HUES64 (cell line): ENCODE measurements around the gene LPP.

ENCODE experiments used
- H3K27ac ChIP-seq: 2 replicates; pipeline ENCODE4 v1.7.0; 2013; ENCODE audit warnings: low read depth, low read length, inconsistent platforms
- H3K27me3 ChIP-seq: 2 replicates; pipeline ENCODE4 v1.6.1; 2013; ENCODE audit warnings: mild to moderate bottlenecking, low read length; ENCODE audit not compliant: insufficient read depth
- H3K36me3 ChIP-seq: 2 replicates; pipeline ENCODE4 v1.6.1; 2013; ENCODE audit warnings: mild to moderate bottlenecking, low read length; ENCODE audit not compliant: insufficient read depth
- H3K4me1 ChIP-seq: 2 replicates; pipeline ENCODE4 v1.6.1; 2013; ENCODE audit warnings: mild to moderate bottlenecking, low read length, moderate library complexity; ENCODE audit not compliant: insufficient read depth
- H3K4me3 ChIP-seq: 2 replicates; pipeline ENCODE4 v1.5.1; 2013; ENCODE audit warnings: mild to moderate bottlenecking, low read length, moderate library complexity
- H3K9ac ChIP-seq: 2 replicates; pipeline ENCODE4 v1.6.1; 2013; ENCODE audit warnings: mild to moderate bottlenecking, low read depth, low read length
- H3K9me3 ChIP-seq: 2 replicates; pipeline ENCODE4 v1.6.1; 2013; ENCODE audit warnings: low read depth, low read length; ENCODE audit not compliant: insufficient read depth
- WGBS: fragments of 150-250, 120-280 bp; methylation state at CpG from one replicate; pipeline ENCODE4 v1.1.7; 2013; ENCODE audit warnings: missing lambda C conversion rate; 5-methylcytosine and 5-hydroxymethylcytosine counted together

LPP gene

GRCh38 chr3:188264226-188265207 is 110.6 kb downstream of the LPP start:
- no peak overlapping the region for H3K9ac ChIP-seq

GRCh38 chr3:188266562-188267274 is 112.8 kb downstream of the LPP start:
- WGBS = 92% methylated on average over 10 of the region's 10 CpGs
- Histone ChIP-seq H3K27ac (peak overlapping the region; percentile 38; the same call in 1 of the 2 replicates), H3K4me3 (no peak overlapping the region), H3K4me1 (peaks cover 75% of the 10 kb centered on the region), H3K9ac (no peak overlapping the region), H3K27me3 (no peaks in the 10 kb centered on the region), H3K9me3 (no peaks in the 10 kb centered on the region), H3K36me3 (no peaks in the 10 kb centered on the region)

More at GRCh38 chr3:188264226-188265207, 110.6 kb downstream of the LPP start:
- Histone ChIP-seq H3K27ac (no peak overlapping the region), H3K9me3 (no peaks in the 10 kb centered on the region), H3K4me1 (peaks cover 54% of the 10 kb centered on the region), H3K4me3 (no peak overlapping the region), H3K27me3 (no peaks in the 10 kb centered on the region), H3K36me3 (no peaks in the 10 kb centered on the region)
- 82% methylated on average over 7 of the region's 7 CpGs for WGBS

GRCh38 chr3:188267790-188268335 is 113.9 kb downstream of the LPP start:
- Histone ChIP-seq H3K4me3 (no peak overlapping the region), H3K27me3 (no peaks in the 10 kb centered on the region), H3K9me3 (no peaks in the 10 kb centered on the region), H3K9ac (no peak overlapping the region), H3K27ac (peak overlapping the region; percentile 65), H3K36me3 (no peaks in the 10 kb centered on the region), H3K4me1 (peaks cover 81% of the 10 kb centered on the region)
- 71% methylated on average over 6 of the region's 7 CpGs for WGBS

- H3K9ac ChIP-seq = no peak overlapping the region; the same call in 1 of the 2 replicates
- 92% methylated on average over 5 of the region's 5 CpGs for WGBS
- no peak overlapping the region for H3K4me3 ChIP-seq
- H3K36me3 ChIP-seq = no peaks in the 10 kb centered on the region
- H3K27ac ChIP-seq = peak overlapping the region; percentile 59
- no peaks in the 10 kb centered on the region for H3K27me3 ChIP-seq
- peaks cover 84% of the 10 kb centered on the region for H3K4me1 ChIP-seq
- no peaks in the 10 kb centered on the region for H3K9me3 ChIP-seq
Measured at GRCh38 chr3:188268336-188268735, 114.4 kb downstream of the LPP start.

GRCh38 chr3:188269040-188269439 is 115.1 kb downstream of the LPP start:
- no peak overlapping the region; the same call in 1 of the 2 replicates for H3K27ac ChIP-seq
- WGBS = 100% methylated on average over 1 of the region's 4 CpGs

GRCh38 chr3:188270423-188270972 is 116.5 kb downstream of the LPP start:
- 91% methylated on average over 3 of the region's 3 CpGs for WGBS
- Histone ChIP-seq H3K4me3 (no peak overlapping the region), H3K9me3 (no peaks in the 10 kb centered on the region), H3K9ac (peak overlapping the region; percentile 40; the same call in 1 of the 2 replicates), H3K36me3 (no peaks in the 10 kb centered on the region), H3K27me3 (no peaks in the 10 kb centered on the region), H3K4me1 (peaks cover 65% of the 10 kb centered on the region), H3K27ac (peak overlapping the region; percentile 82)

More at GRCh38 chr3:188269040-188269439, 115.1 kb downstream of the LPP start:
- Histone ChIP-seq H3K9ac (no peak overlapping the region), H3K4me1 (peaks cover 79% of the 10 kb centered on the region), H3K36me3 (no peaks in the 10 kb centered on the region), H3K9me3 (no peaks in the 10 kb centered on the region), H3K27me3 (no peaks in the 10 kb centered on the region), H3K4me3 (no peak overlapping the region)

- H3K9me3 ChIP-seq = no peaks in the 10 kb centered on the region
- no peak overlapping the region for H3K4me3 ChIP-seq
- H3K4me1 ChIP-seq = peaks cover 66% of the 10 kb centered on the region
- no peaks in the 10 kb centered on the region for H3K27me3 ChIP-seq
- no peaks in the 10 kb centered on the region for H3K36me3 ChIP-seq
- H3K27ac ChIP-seq = peak overlapping the region; percentile 82
- WGBS = 91% methylated on average over 5 of the region's 5 CpGs
- no peak overlapping the region for H3K9ac ChIP-seq
Measured at GRCh38 chr3:188271226-188271914, 117.4 kb downstream of the LPP start.

- Histone ChIP-seq H3K4me3 (no peak overlapping the region), H3K4me1 (peaks cover 55% of the 10 kb centered on the region), H3K9ac (no peak overlapping the region), H3K27me3 (no peaks in the 10 kb centered on the region), H3K27ac (no peak overlapping the region), H3K36me3 (no peaks in the 10 kb centered on the region), H3K9me3 (no peaks in the 10 kb centered on the region)
- 93% methylated on average over 9 of the region's 12 CpGs for WGBS
Measured at GRCh38 chr3:188272481-188273372, 118.8 kb downstream of the LPP start.

GRCh38 chr3:188274249-188274915 is 120.4 kb downstream of the LPP start:
- 83% methylated on average over 3 of the region's 4 CpGs for WGBS
- H3K27me3 ChIP-seq = no peaks in the 10 kb centered on the region
- H3K36me3 ChIP-seq = no peaks in the 10 kb centered on the region
- no peak overlapping the region for H3K9ac ChIP-seq
- no peak overlapping the region for H3K27ac ChIP-seq
- no peak overlapping the region for H3K4me3 ChIP-seq
- no peaks in the 10 kb centered on the region for H3K9me3 ChIP-seq
- H3K4me1 ChIP-seq = peaks cover 41% of the 10 kb centered on the region
